CD14-positive monocyte (primary cell): ENCODE results near the gene KATNIP. TPM values are rescaled to one million over a fixed set of nuclear protein-coding genes. Genes with fewer than 3 reads are reported as not detected.

Experiments
- DNase-seq, 3 donors: peaks; one replicate each; pipeline ENCODE4 v3.0.0-alpha.2; 2011 to 2022
- H2AFZ ChIP-seq: 2 replicates; pipeline ENCODE4 v1.6.0; 2012; ENCODE audit warnings: mild to moderate bottlenecking, low read depth, low read length, inconsistent platforms; ENCODE audit not compliant: insufficient read depth, poor library complexity, severe bottlenecking
- H3K27ac ChIP-seq, 2 donors: 1 replicate in 1 of 2; 2 replicates in 1 of 2; pipeline ENCODE4 v1.5.1; 2012 to 2013; ENCODE audit warnings: low read length in 2 of 2, control low read depth in 1 of 2, inconsistent platforms in 1 of 2, low read depth in 1 of 2, mild to moderate bottlenecking in 1 of 2
- H3K27me3 ChIP-seq, 2 donors: one replicate each; pipeline versions ENCODE4 v1.6.0 to v1.6.1; 2011 to 2013; ENCODE audit warnings: low read length in 2 of 2; ENCODE audit not compliant: control insufficient read depth in 2 of 2, insufficient read depth in 2 of 2
- H3K36me3 ChIP-seq, 2 donors: replicated peaks in 1 of 2; 1 replicate in 1 of 2; 2 replicates in 1 of 2; pipeline versions ENCODE4 v1.5.1 to v1.6.1; 2012 to 2013; ENCODE audit warnings: low read length in 2 of 2, control low read depth in 1 of 2, inconsistent platforms in 1 of 2, mild to moderate bottlenecking in 1 of 2; ENCODE audit not compliant: insufficient read depth in 2 of 2, control insufficient read depth in 1 of 2
- H3K4me1 ChIP-seq, 2 donors: 1 replicate in 1 of 2; 2 replicates in 1 of 2; pipeline versions ENCODE4 v1.5.1 to v1.6.1; 2012 to 2013; ENCODE audit warnings: low read length in 2 of 2, control low read depth in 1 of 2, inconsistent platforms in 1 of 2, mild to moderate bottlenecking in 1 of 2, moderate library complexity in 1 of 2; ENCODE audit not compliant: insufficient read depth in 2 of 2, control insufficient read depth in 1 of 2
- H3K4me2 ChIP-seq: replicated peaks from 2 replicates; pipeline ENCODE3; 2012; ENCODE audit warnings: low read length, moderate library complexity, mild to moderate bottlenecking; ENCODE audit not compliant: poor library complexity, severe bottlenecking; ENCODE audit errors: extremely low read depth
- H3K4me3 ChIP-seq, 3 experiments: fragments of 200-600 bp in 1 of 3; sonication (generic) in 1 of 3; replicated peaks in 1 of 3; 1 replicate in 2 of 3; 2 replicates in 1 of 3; pipeline ENCODE4 v1.5.1; 2011 to 2013; ENCODE audit warnings: low read length in 3 of 3, mild to moderate bottlenecking in 3 of 3, control low read depth in 2 of 3, low read depth in 2 of 3, inconsistent platforms in 1 of 3, moderate library complexity in 1 of 3
- H3K79me2 ChIP-seq: 2 replicates; pipeline ENCODE4 v1.6.0; 2012; ENCODE audit warnings: mild to moderate bottlenecking, control low read depth, inconsistent platforms, low read length, moderate library complexity; ENCODE audit not compliant: insufficient read depth
- H3K9ac ChIP-seq: 2 replicates; pipeline ENCODE4 v1.6.0; 2017; ENCODE audit warnings: low read length, mild to moderate bottlenecking; ENCODE audit not compliant: insufficient read depth, poor library complexity, severe bottlenecking
- H3K9me3 ChIP-seq, 2 donors: replicated peaks in 1 of 2; 1 replicate in 1 of 2; 2 replicates in 1 of 2; pipeline versions ENCODE4 v1.5.1 to v1.6.1; 2012 to 2013; ENCODE audit warnings: low read length in 2 of 2, control low read depth in 1 of 2; ENCODE audit not compliant: control insufficient read depth in 1 of 2, insufficient read depth in 1 of 2
- H4K20me1 ChIP-seq: 2 replicates; pipeline ENCODE4 v1.6.0; 2012; ENCODE audit warnings: mild to moderate bottlenecking, low read length, control low read depth, moderate library complexity; ENCODE audit not compliant: insufficient read depth
- H3K27ac Mint-ChIP-seq, 7 donors: one replicate each; pipeline ENCODE4 v1.8.0; 2020; ENCODE audit warnings: mild to moderate bottlenecking in 7 of 7, mixed read lengths in 7 of 7, moderate library complexity in 6 of 7, inconsistent platforms in 2 of 7
- H3K27me3 Mint-ChIP-seq, 3 donors: one replicate each; pipeline ENCODE4 v1.8.0; 2021 to 2022; ENCODE audit warnings: low read depth in 3 of 3, mild to moderate bottlenecking in 3 of 3, mixed read lengths in 3 of 3, moderate library complexity in 3 of 3, inconsistent platforms in 1 of 3
- H3K36me3 Mint-ChIP-seq, 2 donors: one replicate each; pipeline ENCODE4 v1.8.0; 2020; ENCODE audit warnings: mixed read lengths in 2 of 2, inconsistent platforms in 1 of 2, mild to moderate bottlenecking in 1 of 2
- H3K4me1 Mint-ChIP-seq: one replicate; pipeline ENCODE4 v1.8.0; 2020; ENCODE audit warnings: mild to moderate bottlenecking, mixed read lengths
- H3K4me3 Mint-ChIP-seq, 2 donors: one replicate each; pipeline ENCODE4 v1.8.0; 2020; ENCODE audit warnings: mild to moderate bottlenecking in 2 of 2, mixed read lengths in 2 of 2, moderate library complexity in 1 of 2
- H3K9me3 Mint-ChIP-seq, 7 donors: one replicate each; pipeline ENCODE4 v1.8.0; 2020 to 2022; ENCODE audit warnings: mixed read lengths in 7 of 7, mild to moderate bottlenecking in 6 of 7, moderate library complexity in 6 of 7, inconsistent platforms in 2 of 7
- WGBS: methylation state at CpG from one replicate; pipeline ENCODE4 v1.1.5; 2013; ENCODE audit warnings: missing lambda C conversion rate; ENCODE audit not compliant: insufficient coverage; 5-methylcytosine and 5-hydroxymethylcytosine counted together
- intact Hi-C, 2 donors: fragments of 100-400 bp; cut with micrococcal nuclease; formaldehyde crosslinking; loops; one replicate each; pipeline versions ENCODE4 v1.15.0 to v1.15.1; 2023
- polyA plus RNA-seq, 3 donors: library from polyadenylated mRNA; depleted of rRNA in 1 of 3; unstranded in 2 of 3; stranded (reverse) in 1 of 3; fragments of 300-500 nt in 2 of 3; fragments of >200 nt in 1 of 3; fragmentation: Illumina TruSeq in 2 of 3; gene quantifications; 1 replicate in 2 of 3; 2 replicates in 1 of 3; pipeline ENCODE4 v1.2.3, GENCODE V29; 2012 to 2021
- TF ChIP-seq, protein P1 (sequence below): fragments of 200-600 bp; IDR thresholded peaks from one replicate; pipeline ENCODE4 v1.8.0; 2022; ENCODE audit warnings: antibody characterized with exemption, mild to moderate bottlenecking

Gene KATNIP
- polyA plus RNA-seq, 3 donors: 2.4 to 28.0 (median 5.0) TPM

DNA sequence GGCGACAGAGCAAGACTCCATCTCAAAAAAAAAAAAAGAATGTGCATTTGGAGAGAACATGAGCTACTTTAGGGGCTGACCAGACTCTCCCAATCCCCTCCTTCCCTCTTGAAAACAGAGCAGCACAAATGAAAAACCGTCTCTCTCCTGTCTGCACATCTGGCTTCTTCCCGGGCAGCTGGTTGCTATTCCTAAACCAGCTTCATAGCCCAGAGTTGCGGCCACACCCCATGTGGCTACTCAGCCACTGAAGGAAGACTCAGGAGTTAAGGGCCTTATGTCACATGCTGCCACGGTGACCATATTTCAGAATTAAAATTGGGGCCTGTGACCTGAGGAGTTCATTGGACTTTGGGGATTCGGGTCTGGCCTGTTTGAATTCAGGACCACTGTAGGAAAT, 48.3 kb downstream of the KATNIP start:
- TF ChIP-seq, protein P1, sequence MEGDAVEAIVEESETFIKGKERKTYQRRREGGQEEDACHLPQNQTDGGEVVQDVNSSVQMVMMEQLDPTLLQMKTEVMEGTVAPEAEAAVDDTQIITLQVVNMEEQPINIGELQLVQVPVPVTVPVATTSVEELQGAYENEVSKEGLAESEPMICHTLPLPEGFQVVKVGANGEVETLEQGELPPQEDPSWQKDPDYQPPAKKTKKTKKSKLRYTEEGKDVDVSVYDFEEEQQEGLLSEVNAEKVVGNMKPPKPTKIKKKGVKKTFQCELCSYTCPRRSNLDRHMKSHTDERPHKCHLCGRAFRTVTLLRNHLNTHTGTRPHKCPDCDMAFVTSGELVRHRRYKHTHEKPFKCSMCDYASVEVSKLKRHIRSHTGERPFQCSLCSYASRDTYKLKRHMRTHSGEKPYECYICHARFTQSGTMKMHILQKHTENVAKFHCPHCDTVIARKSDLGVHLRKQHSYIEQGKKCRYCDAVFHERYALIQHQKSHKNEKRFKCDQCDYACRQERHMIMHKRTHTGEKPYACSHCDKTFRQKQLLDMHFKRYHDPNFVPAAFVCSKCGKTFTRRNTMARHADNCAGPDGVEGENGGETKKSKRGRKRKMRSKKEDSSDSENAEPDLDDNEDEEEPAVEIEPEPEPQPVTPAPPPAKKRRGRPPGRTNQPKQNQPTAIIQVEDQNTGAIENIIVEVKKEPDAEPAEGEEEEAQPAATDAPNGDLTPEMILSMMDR: no peak

DNA sequence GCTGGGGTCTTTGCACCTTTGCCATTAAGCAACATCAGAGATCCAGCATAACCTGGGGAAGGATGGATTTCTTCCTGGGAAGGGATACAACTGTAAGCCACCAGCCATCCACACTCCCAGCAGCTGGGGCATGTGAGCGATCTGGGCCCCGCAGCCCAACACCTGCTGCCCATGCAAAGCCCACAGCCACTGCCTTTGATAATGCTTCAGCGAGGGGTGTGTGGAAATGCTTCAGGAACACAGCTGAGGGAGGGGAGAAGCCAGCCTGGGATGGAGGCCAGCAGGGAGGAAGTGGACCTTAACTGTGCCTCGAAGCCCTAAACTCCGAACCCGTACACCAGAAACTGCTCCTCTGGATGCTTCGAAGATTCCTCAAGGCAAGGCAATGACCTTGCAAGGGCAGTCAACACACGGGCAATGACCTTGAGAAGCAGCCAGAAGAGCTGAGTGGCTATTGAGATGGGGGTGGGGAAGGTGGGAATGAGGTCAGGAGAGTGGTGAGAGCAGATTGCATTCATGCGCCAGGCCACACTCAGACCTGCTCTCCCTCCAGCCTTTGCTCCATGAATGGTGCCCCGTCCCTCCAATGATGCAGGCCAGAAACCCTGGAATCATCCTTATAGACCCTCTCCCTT, 49.1 kb downstream of the KATNIP start:
- DNase-seq: no peak
- Mint-ChIP-seq H3K4me1 (no peaks in the 10 kb centered on the region), H3K9me3 (peaks cover 0 to 2% (median 0%) of the 10 kb centered on the region in 7 donors), H3K27me3 (peaks cover 0 to 3% (median 0%) of the 10 kb centered on the region in 3 donors), H3K4me3 (no peak overlapping the region), H3K36me3 (peaks cover 10 to 17% of the 10 kb centered on the region in 2 donors), H3K27ac (no peak overlapping the region)
- H3K27me3 ChIP-seq: no peaks in the 10 kb centered on the region
- WGBS: 85% methylated on average over 6 of the region's 10 CpGs
- intact Hi-C loops: no loop called here
- no peak overlapping the region for H3K27ac ChIP-seq
- H3K4me3 ChIP-seq: no peak overlapping the region
- H3K79me2 ChIP-seq: no peaks in the 10 kb centered on the region
- no peaks in the 10 kb centered on the region for H4K20me1 ChIP-seq
- H3K36me3 ChIP-seq: peaks cover 0 to 4% of the 10 kb centered on the region in 2 donors
- H3K4me2 ChIP-seq: no peak overlapping the region
- H3K4me1 ChIP-seq: no peaks in the 10 kb centered on the region
- TF ChIP-seq, protein P1: no peak
- no peaks in the 10 kb centered on the region for H3K9me3 ChIP-seq
- H2AFZ ChIP-seq: no peak overlapping the region
- no peak overlapping the region for H3K9ac ChIP-seq

More for the DNA sequence above, 48.3 kb downstream of the KATNIP start:
- DNase-seq: no peak
- no peak overlapping the region for H3K4me3 Mint-ChIP-seq
- H3K27ac Mint-ChIP-seq: no peak overlapping the region
- H3K9ac ChIP-seq: no peak overlapping the region
- intact Hi-C loops: no loop called here
- peaks cover 12 to 17% of the 10 kb centered on the region in 2 donors for H3K36me3 Mint-ChIP-seq
- WGBS: 97% methylated on average over 5 of the region's 6 CpGs
- peaks cover 3 to 4% of the 10 kb centered on the region in 2 donors for H3K36me3 ChIP-seq
- no peaks in the 10 kb centered on the region for H3K79me2 ChIP-seq
- peaks cover 0 to 1% (median 0%) of the 10 kb centered on the region in 3 donors for H3K27me3 Mint-ChIP-seq
- H4K20me1 ChIP-seq: no peaks in the 10 kb centered on the region
- H3K4me1 Mint-ChIP-seq: no peaks in the 10 kb centered on the region
- H3K27ac ChIP-seq: no peak overlapping the region
- H3K4me1 ChIP-seq: no peaks in the 10 kb centered on the region
- no peaks in the 10 kb centered on the region for H3K9me3 ChIP-seq
- H3K9me3 Mint-ChIP-seq: peaks cover 0 to 2% (median 0%) of the 10 kb centered on the region in 7 donors
- H3K4me3 ChIP-seq: no peak overlapping the region
- H2AFZ ChIP-seq: no peak overlapping the region
- H3K4me2 ChIP-seq: no peak overlapping the region
- no peaks in the 10 kb centered on the region for H3K27me3 ChIP-seq
